KMS-11 (cell line): ENCODE data around the gene ADPRM.

Source experiments
- H2AFZ ChIP-seq: fragments of 200-600 bp; sonication (generic); 2 replicates; pipeline ENCODE4 v1.6.1; 2016; ENCODE audit warnings: antibody characterized with exemption, mixed run types, low read depth
- H3K27ac ChIP-seq: fragments of 200-600 bp; sonication (generic); 2 replicates; pipeline ENCODE4 v1.6.1; 2016; ENCODE audit warnings: mild to moderate bottlenecking, mixed run types
- H3K27me3 ChIP-seq: fragments of 200-600 bp; sonication (generic); 2 replicates; pipeline ENCODE4 v1.6.1; 2017; ENCODE audit warnings: mild to moderate bottlenecking, low read depth, mixed run types, moderate library complexity; ENCODE audit not compliant: insufficient read depth
- H3K36me3 ChIP-seq: fragments of 200-600 bp; sonication (generic); 2 replicates; pipeline ENCODE4 v1.6.1; 2017; ENCODE audit warnings: mild to moderate bottlenecking, mixed run types; ENCODE audit not compliant: insufficient read depth
- H3K4me1 ChIP-seq: fragments of 200-600 bp; sonication (generic); 2 replicates; pipeline ENCODE4 v1.6.1; 2016; ENCODE audit warnings: mild to moderate bottlenecking, low read depth, mixed run types; ENCODE audit not compliant: poor library complexity, severe bottlenecking
- H3K4me2 ChIP-seq: fragments of 200-600 bp; sonication (generic); 2 replicates; pipeline ENCODE4 v1.7.0; 2016; ENCODE audit warnings: mild to moderate bottlenecking, mixed run types
- H3K4me3 ChIP-seq: fragments of 200-600 bp; sonication (generic); IDR thresholded peaks from 2 replicates; pipeline ENCODE4 v1.6.1; 2017; ENCODE audit warnings: low read depth, low read length, mixed read lengths; ENCODE audit not compliant: insufficient read depth
- H3K79me2 ChIP-seq: fragments of 200-600 bp; sonication (generic); 2 replicates; pipeline ENCODE4 v1.6.1; 2016; ENCODE audit warnings: low read depth, mixed run types; ENCODE audit not compliant: insufficient read depth
- H3K9ac ChIP-seq: fragments of 200-600 bp; sonication (generic); 2 replicates; pipeline ENCODE4 v1.6.1; 2016; ENCODE audit warnings: mild to moderate bottlenecking, mixed run types
- H4K20me1 ChIP-seq: fragments of 200-600 bp; sonication (generic); 2 replicates; pipeline ENCODE4 v1.6.1; 2016; ENCODE audit warnings: mild to moderate bottlenecking, mixed run types; ENCODE audit not compliant: insufficient read depth
- TF ChIP-seq, protein P1 (sequence below): fragments of 200-600 bp; sonication (generic); conservative IDR thresholded peaks from 2 replicates; pipeline ENCODE4 v1.6.1; 2017; ENCODE audit warnings: low read depth, mild to moderate bottlenecking, antibody characterized with exemption, low read length, moderate library complexity, mixed read lengths

The ADPRM gene

DNA sequence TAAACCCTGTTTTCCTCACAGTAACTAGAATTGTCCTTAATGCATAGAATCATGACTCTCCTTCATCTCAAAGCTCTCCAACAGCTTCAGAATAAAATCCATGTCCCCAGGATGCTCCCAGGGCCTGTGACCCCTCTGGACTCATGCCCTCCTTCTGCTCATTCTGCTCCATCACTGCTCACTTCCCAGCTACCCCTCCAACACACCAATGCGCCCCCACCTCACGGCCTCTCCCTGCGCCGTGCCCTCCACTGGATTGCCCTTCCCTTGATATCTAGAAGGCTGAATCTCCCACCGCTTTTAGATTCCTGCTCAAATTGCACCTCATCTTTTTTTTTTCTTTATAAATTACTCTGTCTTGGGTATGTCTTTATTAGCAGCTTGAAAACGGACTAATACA lies 45.0 kb downstream of the ADPRM start:
- Histone ChIP-seq H3K79me2 (no peaks in the 10 kb centered on the region), H3K4me3 (no peak overlapping the region), H3K4me2 (no peak overlapping the region), H3K36me3 (no peaks in the 10 kb centered on the region), H3K27ac (no peak overlapping the region), H2AFZ (no peak overlapping the region), H3K9ac (no peak overlapping the region), H3K27me3 (no peaks in the 10 kb centered on the region), H4K20me1 (no peaks in the 10 kb centered on the region), H3K4me1 (no peaks in the 10 kb centered on the region)
- TF ChIP-seq, protein P1, sequence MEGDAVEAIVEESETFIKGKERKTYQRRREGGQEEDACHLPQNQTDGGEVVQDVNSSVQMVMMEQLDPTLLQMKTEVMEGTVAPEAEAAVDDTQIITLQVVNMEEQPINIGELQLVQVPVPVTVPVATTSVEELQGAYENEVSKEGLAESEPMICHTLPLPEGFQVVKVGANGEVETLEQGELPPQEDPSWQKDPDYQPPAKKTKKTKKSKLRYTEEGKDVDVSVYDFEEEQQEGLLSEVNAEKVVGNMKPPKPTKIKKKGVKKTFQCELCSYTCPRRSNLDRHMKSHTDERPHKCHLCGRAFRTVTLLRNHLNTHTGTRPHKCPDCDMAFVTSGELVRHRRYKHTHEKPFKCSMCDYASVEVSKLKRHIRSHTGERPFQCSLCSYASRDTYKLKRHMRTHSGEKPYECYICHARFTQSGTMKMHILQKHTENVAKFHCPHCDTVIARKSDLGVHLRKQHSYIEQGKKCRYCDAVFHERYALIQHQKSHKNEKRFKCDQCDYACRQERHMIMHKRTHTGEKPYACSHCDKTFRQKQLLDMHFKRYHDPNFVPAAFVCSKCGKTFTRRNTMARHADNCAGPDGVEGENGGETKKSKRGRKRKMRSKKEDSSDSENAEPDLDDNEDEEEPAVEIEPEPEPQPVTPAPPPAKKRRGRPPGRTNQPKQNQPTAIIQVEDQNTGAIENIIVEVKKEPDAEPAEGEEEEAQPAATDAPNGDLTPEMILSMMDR, result no peak

DNA sequence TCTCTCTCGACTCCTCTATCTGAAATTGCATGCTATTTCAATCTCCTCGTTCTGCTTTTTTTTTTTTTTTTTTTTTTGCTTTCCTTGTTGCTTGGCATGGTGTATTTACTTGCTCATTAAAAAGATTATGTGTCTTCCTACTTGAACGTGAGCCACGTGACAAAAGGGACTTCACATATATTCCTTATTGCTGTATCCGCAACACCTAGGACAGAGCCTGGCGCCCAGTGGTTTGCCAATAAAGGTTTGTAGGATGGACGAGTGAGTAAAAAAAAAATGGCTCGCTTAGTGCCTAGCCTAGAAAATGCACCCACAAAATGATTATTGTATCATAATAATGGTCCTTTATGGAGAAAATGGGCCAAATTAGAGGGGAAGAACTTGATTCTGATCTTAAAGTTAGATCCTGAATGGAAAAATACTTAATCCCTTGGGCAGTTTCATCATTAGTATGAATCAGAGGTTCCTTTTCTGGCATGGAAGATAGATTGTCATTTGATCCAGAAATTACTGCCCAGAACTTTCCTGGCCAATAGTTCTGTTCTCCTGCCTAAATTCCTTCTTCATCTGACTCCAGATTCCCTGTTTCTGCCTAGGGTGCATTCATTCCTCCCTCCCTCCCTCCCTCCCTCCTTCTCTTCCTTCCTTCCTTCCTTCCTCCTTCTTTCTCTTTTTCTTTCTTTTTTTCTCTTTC lies 46.1 kb downstream of the ADPRM start:
- Histone ChIP-seq H3K79me2 (no peaks in the 10 kb centered on the region), H3K9ac (no peak overlapping the region), H2AFZ (no peak overlapping the region), H3K4me2 (no peak overlapping the region), H3K4me3 (no peak overlapping the region), H3K27me3 (no peaks in the 10 kb centered on the region), H3K36me3 (no peaks in the 10 kb centered on the region), H3K4me1 (no peaks in the 10 kb centered on the region), H3K27ac (no peak overlapping the region), H4K20me1 (no peaks in the 10 kb centered on the region)
- TF ChIP-seq, protein P1, result no peak

DNA sequence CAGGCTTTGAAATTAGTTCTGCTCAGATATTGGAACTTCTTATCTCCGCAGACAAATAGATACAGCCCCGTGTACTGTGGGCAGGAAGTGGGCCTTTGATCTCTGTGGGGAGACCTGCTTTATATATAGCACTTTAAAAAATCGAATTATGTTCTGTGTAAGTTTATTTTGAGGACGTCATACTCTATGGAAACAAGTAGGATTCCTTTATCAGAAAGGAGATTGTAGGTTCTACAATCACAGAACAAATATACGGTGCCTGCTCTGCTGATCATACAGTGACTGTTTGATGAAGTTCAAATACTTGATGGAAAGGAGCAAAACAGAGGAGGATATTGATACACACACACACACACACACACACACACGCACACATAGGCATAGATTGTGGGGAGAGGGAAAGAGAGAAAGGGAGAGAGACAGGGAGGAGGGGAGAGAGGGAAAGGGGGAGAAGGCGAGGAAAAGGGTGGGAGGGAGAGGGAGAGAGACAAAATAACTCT lies 47.2 kb downstream of the ADPRM start:
- Histone ChIP-seq H2AFZ (no peak overlapping the region), H3K36me3 (no peaks in the 10 kb centered on the region), H3K4me1 (no peaks in the 10 kb centered on the region), H3K27me3 (no peaks in the 10 kb centered on the region), H4K20me1 (no peaks in the 10 kb centered on the region), H3K9ac (no peak overlapping the region), H3K27ac (no peak overlapping the region), H3K79me2 (no peaks in the 10 kb centered on the region), H3K4me2 (no peak overlapping the region), H3K4me3 (no peak overlapping the region)
- TF ChIP-seq, protein P1, result no peak

DNA sequence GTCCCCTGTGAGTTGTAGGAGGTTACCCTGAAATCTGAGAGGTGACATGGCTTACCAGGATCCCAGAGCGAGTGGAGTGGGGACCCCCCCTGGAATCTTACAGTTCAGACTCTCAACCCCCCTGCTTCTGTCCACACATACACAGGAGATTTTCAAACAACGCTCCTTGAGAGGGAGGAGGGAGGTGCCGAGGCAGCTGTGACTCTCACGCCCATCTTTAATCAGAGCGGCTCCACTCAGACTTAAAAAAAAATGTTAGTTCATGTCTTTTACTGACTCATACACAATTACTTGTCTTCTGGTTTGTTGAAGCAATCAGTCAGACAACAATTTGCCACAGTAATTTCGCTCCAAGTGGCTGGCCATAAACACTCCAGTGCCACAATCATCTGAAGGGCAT lies 47.8 kb downstream of the ADPRM start:
- Histone ChIP-seq H2AFZ (no peak overlapping the region), H3K4me3 (no peak overlapping the region), H3K9ac (no peak overlapping the region), H3K79me2 (no peaks in the 10 kb centered on the region), H3K27me3 (no peaks in the 10 kb centered on the region), H4K20me1 (no peaks in the 10 kb centered on the region), H3K4me1 (no peaks in the 10 kb centered on the region), H3K27ac (no peak overlapping the region), H3K36me3 (no peaks in the 10 kb centered on the region), H3K4me2 (no peak overlapping the region)
- TF ChIP-seq, protein P1, result no peak
